ENCODE measurements around the gene SERTAD3.

DNA sequence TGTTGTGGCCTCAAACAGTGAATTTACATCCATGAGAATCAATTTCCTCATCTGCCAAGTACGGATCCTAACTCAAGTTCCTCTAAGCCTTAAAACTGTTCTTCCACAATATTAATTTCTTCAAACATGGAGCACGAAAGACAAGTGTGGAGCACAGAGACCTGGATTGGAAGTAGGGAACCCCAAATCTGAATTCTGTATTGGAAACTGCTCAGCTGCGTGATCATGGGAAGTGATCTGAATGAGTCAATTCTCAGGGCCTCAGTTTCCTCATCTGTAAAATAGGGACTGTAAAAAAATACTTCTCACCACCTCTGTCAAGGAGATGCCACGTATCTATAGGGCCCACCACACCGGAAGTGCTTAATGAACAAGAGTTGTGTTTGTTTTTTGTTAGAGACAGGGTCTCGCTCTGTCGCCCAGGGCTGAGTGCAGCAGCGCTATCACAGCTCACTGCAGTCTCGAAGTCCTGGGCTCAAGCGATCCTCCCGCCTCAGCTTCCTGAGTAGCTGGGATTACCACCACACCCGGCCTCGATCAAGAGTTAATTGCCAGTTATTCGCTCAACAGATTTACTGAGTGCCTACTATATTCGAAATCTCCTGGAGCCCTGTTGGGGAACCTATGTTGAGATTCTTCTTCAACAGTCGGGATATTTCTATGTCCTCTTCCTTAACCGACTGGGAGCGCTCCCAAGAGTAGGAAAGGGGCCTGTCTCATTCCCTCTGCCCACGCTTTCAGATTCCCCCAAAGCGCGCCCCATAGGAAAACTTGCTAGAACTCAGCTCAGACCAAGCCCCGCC is 1.6 kb downstream of the SERTAD3 start:
- TF ChIP-seq MYC (IDR thresholded peaks at IDR 0.05; ENCODE audit: borderline replicate concordance, low read length) (no peak), ZFP36 (IDR thresholded peaks at IDR 0.05; ENCODE audit: borderline replicate concordance, partially characterized antibody) (no peak)

Measured in A549 (cell line).